ENCODE results near the gene DLG1. TPM values are rescaled to one million over a fixed set of nuclear protein-coding genes. Genes with fewer than 3 reads are reported as not detected.

The DLG1 gene
- total and polyA plus RNA-seq, 7 experiments from 2014 or later: 27.9 to 96.5 (median 85.9) TPM

GRCh38 chr3:197026481-197026866 is 271.9 kb downstream of the DLG1 start:
- H3K4me1 ChIP-seq (ENCODE audit: control insufficient read depth in 2 of 2, insufficient read depth in 2 of 2, low read length in 2 of 2): peaks cover 0 to 4% of the 10 kb centered on the region in 2 donors
- POLR2A ChIA-PET: no interaction called here
- no peak for ATAC-seq

GRCh38 chr3:197025736-197026480 is 272.5 kb downstream of the DLG1 start:
- H3K27me3 ChIP-seq (ENCODE audit: control insufficient read depth in 2 of 2, insufficient read depth in 2 of 2, low read length in 2 of 2): peaks cover 0 to 3% of the 10 kb centered on the region in 2 donors
- no peak overlapping the region for H3K4me3 ChIP-seq (ENCODE audit: low read length)
- no peaks in the 10 kb centered on the region for H3K36me3 Mint-ChIP-seq
- H3K4me3 Mint-ChIP-seq: peak overlapping the region in 1 of 10 donors; percentile 38
- H3K36me3 ChIP-seq (ENCODE audit: control insufficient read depth in 2 of 3, insufficient read depth in 3 of 3, low read length in 3 of 3): no peaks in the 10 kb centered on the region
- peaks cover 0 to 6% (median 4%) of the 10 kb centered on the region in 5 donors for H3K27me3 Mint-ChIP-seq
- peaks cover 0 to 1% (median 0%) of the 10 kb centered on the region in 11 donors for H3K9me3 Mint-ChIP-seq
- H3K27ac ChIP-seq (ENCODE audit: low read depth, low read length): no peak overlapping the region
- ChIA-PET CTCF (no interaction called here), POLR2A (no interaction called here)
- intact Hi-C loops (cut with micrococcal nuclease): no loop called here
- no peak for ATAC-seq
- H3K27ac Mint-ChIP-seq: no peak overlapping the region
- peaks cover 5 to 21% (median 10%) of the 10 kb centered on the region in 7 donors for H3K4me1 Mint-ChIP-seq
- DNase-seq: no peak
- peaks cover 0 to 4% of the 10 kb centered on the region in 2 donors for H3K4me1 ChIP-seq (ENCODE audit: control insufficient read depth in 2 of 2, insufficient read depth in 2 of 2, low read length in 2 of 2)
- H3K9me3 ChIP-seq (ENCODE audit: control insufficient read depth in 2 of 3, low read length in 3 of 3): no peaks in the 10 kb centered on the region

More at GRCh38 chr3:197026481-197026866, 271.9 kb downstream of the DLG1 start:
- H3K27me3 Mint-ChIP-seq: peaks cover 0 to 6% (median 4%) of the 10 kb centered on the region in 5 donors
- intact Hi-C loops (cut with micrococcal nuclease): no loop called here
- peaks cover 0 to 1% (median 0%) of the 10 kb centered on the region in 11 donors for H3K9me3 Mint-ChIP-seq
- CTCF ChIA-PET: interaction anchor here (0.6 kb wide), 1 partner anchor 132 kb away, joined by 4 read pairs; no protein-coding TSS in a partner anchor
- H3K36me3 ChIP-seq (ENCODE audit: control insufficient read depth in 2 of 3, insufficient read depth in 3 of 3, low read length in 3 of 3): no peaks in the 10 kb centered on the region
- H3K4me3 ChIP-seq (ENCODE audit: low read length): no peak overlapping the region
- H3K36me3 Mint-ChIP-seq: no peaks in the 10 kb centered on the region
- no peak for DNase-seq
- peaks cover 0 to 3% of the 10 kb centered on the region in 2 donors for H3K27me3 ChIP-seq (ENCODE audit: control insufficient read depth in 2 of 2, insufficient read depth in 2 of 2, low read length in 2 of 2)
- H3K27ac Mint-ChIP-seq: no peak overlapping the region
- H3K4me3 Mint-ChIP-seq: peak overlapping the region in 1 of 10 donors; percentile 21
- no peak overlapping the region for H3K27ac ChIP-seq (ENCODE audit: low read depth, low read length)
- H3K4me1 Mint-ChIP-seq: peaks cover 5 to 23% (median 10%) of the 10 kb centered on the region in 7 donors
- no peaks in the 10 kb centered on the region for H3K9me3 ChIP-seq (ENCODE audit: control insufficient read depth in 2 of 3, low read length in 3 of 3)

GRCh38 chr3:197024881-197025735 is 273.3 kb downstream of the DLG1 start:
- DNase-seq: no peak
- Mint-ChIP-seq H3K27ac (no peak overlapping the region), H3K4me3 (peak overlapping the region in 2 of 10 donors; percentile 30 to 59)

GRCh38 chr3:197023998-197024651 is 274.3 kb downstream of the DLG1 start:
- Histone ChIP-seq H3K27me3 (ENCODE audit: control insufficient read depth in 2 of 2, insufficient read depth in 2 of 2, low read length in 2 of 2) (no peaks in the 10 kb centered on the region), H3K27ac (ENCODE audit: low read depth, low read length) (no peak overlapping the region), H3K4me1 (ENCODE audit: control insufficient read depth in 2 of 2, insufficient read depth in 2 of 2, low read length in 2 of 2) (no peaks in the 10 kb centered on the region), H3K36me3 (ENCODE audit: control insufficient read depth in 2 of 3, insufficient read depth in 3 of 3, low read length in 3 of 3) (no peaks in the 10 kb centered on the region), H3K9me3 (ENCODE audit: control insufficient read depth in 2 of 3, low read length in 3 of 3) (no peaks in the 10 kb centered on the region), H3K4me3 (ENCODE audit: low read length) (no peak overlapping the region)
- intact Hi-C loops (cut with micrococcal nuclease): no loop called here
- H3K27me3 Mint-ChIP-seq: peaks cover 0 to 6% (median 5%) of the 10 kb centered on the region in 5 donors
- H3K4me1 Mint-ChIP-seq: peaks cover 5 to 12% (median 10%) of the 10 kb centered on the region in 7 donors
- POLR2A ChIA-PET: no interaction called here
- ATAC-seq (no peak), DNase-seq (peak in 1 of 9 donors; percentile 20)
- H3K36me3 Mint-ChIP-seq: no peaks in the 10 kb centered on the region
- CTCF ChIA-PET: no interaction called here
- no peak overlapping the region for H3K27ac Mint-ChIP-seq
- H3K9me3 Mint-ChIP-seq: peaks cover 0 to 1% (median 0%) of the 10 kb centered on the region in 11 donors
- H3K4me3 Mint-ChIP-seq: peak overlapping the region in 5 of 10 donors; percentile 25 to 71 (median 66)

More at GRCh38 chr3:197024881-197025735, 273.3 kb downstream of the DLG1 start:
- H3K9me3 Mint-ChIP-seq: peaks cover 0 to 1% (median 0%) of the 10 kb centered on the region in 11 donors
- ChIA-PET POLR2A (no interaction called here), CTCF (no interaction called here)
- no peak overlapping the region for H3K27ac ChIP-seq (ENCODE audit: low read depth, low read length)
- H3K36me3 ChIP-seq (ENCODE audit: control insufficient read depth in 2 of 3, insufficient read depth in 3 of 3, low read length in 3 of 3): no peaks in the 10 kb centered on the region
- peaks cover 5 to 17% (median 10%) of the 10 kb centered on the region in 7 donors for H3K4me1 Mint-ChIP-seq
- no peak overlapping the region for H3K4me3 ChIP-seq (ENCODE audit: low read length)
- H3K9me3 ChIP-seq (ENCODE audit: control insufficient read depth in 2 of 3, low read length in 3 of 3): no peaks in the 10 kb centered on the region
- H3K27me3 ChIP-seq (ENCODE audit: control insufficient read depth in 2 of 2, insufficient read depth in 2 of 2, low read length in 2 of 2): no peaks in the 10 kb centered on the region
- no peak for ATAC-seq
- H3K4me1 ChIP-seq (ENCODE audit: control insufficient read depth in 2 of 2, insufficient read depth in 2 of 2, low read length in 2 of 2): peaks cover 0 to 3% of the 10 kb centered on the region in 2 donors
- no peaks in the 10 kb centered on the region for H3K36me3 Mint-ChIP-seq
- intact Hi-C loops (cut with micrococcal nuclease): no loop called here
- H3K27me3 Mint-ChIP-seq: peaks cover 0 to 6% (median 4%) of the 10 kb centered on the region in 5 donors

- H3K9me3 ChIP-seq (ENCODE audit: control insufficient read depth in 2 of 3, low read length in 3 of 3): no peaks in the 10 kb centered on the region
- ATAC-seq (peak; percentile 43), DNase-seq (peak in 1 of 9 donors; percentile 19)
- no peaks in the 10 kb centered on the region for H3K36me3 Mint-ChIP-seq
- intact Hi-C loops (cut with micrococcal nuclease): no loop called here
- ChIA-PET POLR2A (interaction anchor here (0.7 kb wide), 1 partner anchor 13 kb away, joined by 3 read pairs; no protein-coding TSS in a partner anchor), CTCF (interaction anchor here (0.5 kb wide), 1 partner anchor 747 kb away, joined by 3 read pairs; no protein-coding TSS in a partner anchor)
- no peak overlapping the region for H3K27ac ChIP-seq (ENCODE audit: low read depth, low read length)
- H3K27me3 ChIP-seq (ENCODE audit: control insufficient read depth in 2 of 2, insufficient read depth in 2 of 2, low read length in 2 of 2): no peaks in the 10 kb centered on the region
- H3K4me3 ChIP-seq (ENCODE audit: low read length): no peak overlapping the region
- peaks cover 0 to 1% (median 0%) of the 10 kb centered on the region in 11 donors for H3K9me3 Mint-ChIP-seq
- H3K27ac Mint-ChIP-seq: peak overlapping the region in 3 of 9 donors; percentile 20 to 53 (median 46)
- no peaks in the 10 kb centered on the region for H3K4me1 ChIP-seq (ENCODE audit: control insufficient read depth in 2 of 2, insufficient read depth in 2 of 2, low read length in 2 of 2)
- peak overlapping the region in 9 of 10 donors; percentile 48 to 71 (median 65) for H3K4me3 Mint-ChIP-seq
- peaks cover 0 to 6% (median 5%) of the 10 kb centered on the region in 5 donors for H3K27me3 Mint-ChIP-seq
- H3K4me1 Mint-ChIP-seq: peaks cover 5 to 10% (median 9%) of the 10 kb centered on the region in 7 donors
- no peaks in the 10 kb centered on the region for H3K36me3 ChIP-seq (ENCODE audit: control insufficient read depth in 2 of 3, insufficient read depth in 3 of 3, low read length in 3 of 3)
Measured at GRCh38 chr3:197023241-197023997, 275.0 kb downstream of the DLG1 start.

Data from naive thymus-derived CD4-positive, alpha-beta T cell (primary cell).